GM19395 (cell line): Measurements from ENCODE around the gene STAT5A.

Experiments used
- ATAC-seq: cut with Tn5 transposase; IDR thresholded peaks from one replicate; pipeline ENCODE4 v1.9.1; 2021; ENCODE audit warnings: mild to moderate bottlenecking, moderate library complexity; ENCODE audit not compliant: unreplicated experiment

STAT5A gene

GRCh38 chr17:42322382-42323267 lies 34.3 kb downstream of the STAT5A start:
- peak; percentile 54 for ATAC-seq

- no peak for ATAC-seq
These were observed 35.0 kb downstream of the STAT5A start for GRCh38 chr17:42323268-42323773.

GRCh38 chr17:42325026-42325425 lies 36.7 kb downstream of the STAT5A start:
- no peak for ATAC-seq

- no peak for ATAC-seq
These were observed 41.0 kb downstream of the STAT5A start for GRCh38 chr17:42329025-42329976.

GRCh38 chr17:42333053-42333452 lies 44.8 kb downstream of the STAT5A start:
- no peak for ATAC-seq

- no peak for ATAC-seq
These were observed 46.4 kb downstream of the STAT5A start for GRCh38 chr17:42334677-42335076.

GRCh38 chr17:42337442-42337841 lies 49.1 kb downstream of the STAT5A start:
- ATAC-seq, result peak; percentile 64

- no peak for ATAC-seq
These were observed 50.2 kb downstream of the STAT5A start for GRCh38 chr17:42338427-42338985.

GRCh38 chr17:42339221-42339620 lies 50.9 kb downstream of the STAT5A start:
- ATAC-seq, result no peak

- ATAC-seq, result no peak
These were observed 52.4 kb downstream of the STAT5A start for GRCh38 chr17:42340691-42341127.

GRCh38 chr17:42341568-42341967 lies 53.3 kb downstream of the STAT5A start:
- ATAC-seq, result no peak

GRCh38 chr17:42342242-42343008 lies 54.1 kb downstream of the STAT5A start:
- ATAC-seq, result no peak

- no peak for ATAC-seq
These were observed 57.2 kb downstream of the STAT5A start for GRCh38 chr17:42345396-42346073.

- no peak for ATAC-seq
These were observed 58.2 kb downstream of the STAT5A start for GRCh38 chr17:42346481-42346880.

GRCh38 chr17:42347198-42347597 lies 58.9 kb downstream of the STAT5A start:
- ATAC-seq, result no peak

GRCh38 chr17:42347606-42348005 lies 59.3 kb downstream of the STAT5A start:
- ATAC-seq, result no peak

GRCh38 chr17:42348104-42348503 lies 59.8 kb downstream of the STAT5A start:
- ATAC-seq, result no peak

GRCh38 chr17:42354956-42355843 lies 66.9 kb downstream of the STAT5A start:
- ATAC-seq, result no peak

- ATAC-seq, result no peak
These were observed 70.1 kb downstream of the STAT5A start for GRCh38 chr17:42358434-42358833.
